NCI-H187 treated with DMSO at 0.1 percent for 48 hours (cell line): ENCODE results near the gene CEP250.

ENCODE experiments used
- DNase-seq: peaks from one replicate; lab custom pipeline; 2025; lab: John Stamatoyannopoulos, UW

Gene CEP250

GRCh38 chr20:35562541-35563110, 107.2 kb downstream of the CEP250 start:
- DNase-seq, result no peak

GRCh38 chr20:35563834-35564233, 108.4 kb downstream of the CEP250 start:
- no peak for DNase-seq

DNA sequence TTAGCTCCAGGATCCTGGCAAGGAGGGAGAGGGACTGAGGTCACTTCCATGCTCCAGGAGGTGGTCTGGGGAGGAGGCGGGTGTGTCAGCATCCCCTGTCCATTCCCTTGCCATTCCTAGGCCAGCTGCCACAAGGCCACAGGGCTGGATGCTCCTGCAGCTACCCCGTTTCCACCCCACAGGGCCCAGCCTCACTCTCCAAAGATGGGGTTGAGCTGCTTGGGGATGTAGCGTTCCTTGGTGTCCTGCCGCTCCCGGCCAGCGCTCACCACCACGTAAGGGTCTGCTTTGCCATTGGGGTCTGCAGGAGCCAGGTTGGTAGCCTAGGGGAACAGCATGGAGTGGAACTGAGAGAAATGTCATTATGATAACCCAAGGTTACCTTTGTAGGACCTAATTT, 109.5 kb downstream of the CEP250 start:
- no peak for DNase-seq

DNA sequence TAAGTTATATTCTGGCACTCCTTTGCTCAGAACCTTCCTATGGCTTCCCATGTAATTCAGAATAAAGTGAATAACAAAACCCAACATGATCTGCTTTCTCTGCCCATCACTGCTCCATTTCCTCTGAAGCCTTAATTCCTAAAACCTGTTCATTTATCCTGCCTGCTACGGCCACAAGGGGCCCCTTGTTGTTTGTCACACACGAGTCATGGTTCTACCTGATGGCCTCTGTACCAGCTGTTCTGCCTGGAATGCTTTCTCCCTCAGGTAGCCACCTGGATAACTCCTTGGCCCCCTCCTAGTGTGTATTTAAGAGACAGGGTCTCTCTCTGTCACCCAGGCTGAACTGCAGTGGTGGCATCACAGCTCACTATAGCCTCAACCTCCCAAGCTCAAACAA, 113.2 kb downstream of the CEP250 start:
- no peak for DNase-seq
